GM18861 (cell line): Measurements from ENCODE around the gene SDR39U1.

Experiments
- ATAC-seq: cut with Tn5 transposase; IDR thresholded peaks from one replicate; pipeline ENCODE4 v1.9.1; 2021; ENCODE audit not compliant: unreplicated experiment

Gene SDR39U1

GRCh38 chr14:24414077-24414476 lies 28.5 kb downstream of the SDR39U1 start:
- no peak for ATAC-seq

- no peak for ATAC-seq
These were observed 30.9 kb downstream of the SDR39U1 start for GRCh38 chr14:24411443-24412389.

- ATAC-seq, result no peak
These were observed 32.6 kb downstream of the SDR39U1 start for GRCh38 chr14:24409956-24410355.

- ATAC-seq, result no peak
These were observed 33.4 kb downstream of the SDR39U1 start for GRCh38 chr14:24409192-24409591.

GRCh38 chr14:24408764-24409163 lies 33.8 kb downstream of the SDR39U1 start:
- no peak for ATAC-seq

GRCh38 chr14:24407608-24408325 lies 34.8 kb downstream of the SDR39U1 start:
- ATAC-seq, result no peak

- ATAC-seq, result no peak
These were observed 36.2 kb downstream of the SDR39U1 start for GRCh38 chr14:24406416-24406815.

- ATAC-seq, result no peak
These were observed 37.8 kb downstream of the SDR39U1 start for GRCh38 chr14:24404814-24405213.

GRCh38 chr14:24403294-24403998 lies 39.1 kb downstream of the SDR39U1 start:
- no peak for ATAC-seq

GRCh38 chr14:24401810-24402702 lies 40.5 kb downstream of the SDR39U1 start:
- ATAC-seq, result no peak

GRCh38 chr14:24399999-24400718 lies 42.4 kb downstream of the SDR39U1 start:
- no peak for ATAC-seq

- no peak for ATAC-seq
These were observed 43.1 kb downstream of the SDR39U1 start for GRCh38 chr14:24399447-24399822.

- no peak for ATAC-seq
These were observed 43.7 kb downstream of the SDR39U1 start, which contains the start of gene NYNRIN for GRCh38 chr14:24398653-24399446. Gene NYNRIN, plus strand, starts transcription at chr14:24399003. Its CDS starts 244 bp downstream, at chr14:24399247.

- no peak for ATAC-seq
These were observed 44.3 kb downstream of the SDR39U1 start for GRCh38 chr14:24398293-24398652.

- ATAC-seq, result no peak
These were observed 44.8 kb downstream of the SDR39U1 start for GRCh38 chr14:24397639-24398292.

GRCh38 chr14:24395609-24396582 lies 46.7 kb downstream of the SDR39U1 start:
- ATAC-seq, result no peak

GRCh38 chr14:24394275-24394674 lies 48.3 kb downstream of the SDR39U1 start:
- no peak for ATAC-seq
